ENCODE data around the gene SIGLEC15.
A peak's percentile ranks its signal among the peaks of the same experiment; 100 is the strongest.
"Not testable (repeated sequence)": the region's sequence is repeated elsewhere in the genome, so short reads cannot be mapped to it uniquely, and the experiment has no call there.

The SIGLEC15 gene

DNA sequence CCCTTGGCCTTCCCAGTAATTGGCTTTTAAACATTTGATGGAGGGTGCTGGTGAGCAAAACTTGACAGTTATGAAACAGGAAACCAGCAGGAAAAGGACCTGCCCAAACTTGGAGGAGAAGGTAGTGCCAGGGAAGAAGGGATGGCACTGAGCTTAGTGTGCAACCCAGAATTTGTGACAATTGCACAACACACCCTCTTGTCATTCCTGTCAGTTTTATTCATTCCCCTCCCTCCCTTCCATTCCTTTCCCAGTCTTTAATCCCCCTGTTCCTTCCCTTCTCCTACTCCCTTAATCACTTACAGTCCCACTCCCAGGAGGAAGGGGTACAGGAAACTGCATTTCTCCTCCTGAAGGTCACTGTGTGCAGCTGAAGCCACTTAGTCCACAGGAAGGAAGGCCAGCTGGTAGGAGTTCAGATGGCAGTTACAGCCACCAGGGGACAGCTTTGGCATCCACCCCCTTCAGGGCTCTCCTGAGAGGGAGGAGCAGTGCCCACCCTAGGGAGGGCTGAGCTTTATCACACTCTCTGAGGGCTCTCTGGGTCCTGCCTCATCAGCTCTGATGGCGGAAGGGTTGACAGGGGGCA lies 24.0 kb upstream of the SIGLEC15 start:
- TF ChIP-seq, protein P1, sequence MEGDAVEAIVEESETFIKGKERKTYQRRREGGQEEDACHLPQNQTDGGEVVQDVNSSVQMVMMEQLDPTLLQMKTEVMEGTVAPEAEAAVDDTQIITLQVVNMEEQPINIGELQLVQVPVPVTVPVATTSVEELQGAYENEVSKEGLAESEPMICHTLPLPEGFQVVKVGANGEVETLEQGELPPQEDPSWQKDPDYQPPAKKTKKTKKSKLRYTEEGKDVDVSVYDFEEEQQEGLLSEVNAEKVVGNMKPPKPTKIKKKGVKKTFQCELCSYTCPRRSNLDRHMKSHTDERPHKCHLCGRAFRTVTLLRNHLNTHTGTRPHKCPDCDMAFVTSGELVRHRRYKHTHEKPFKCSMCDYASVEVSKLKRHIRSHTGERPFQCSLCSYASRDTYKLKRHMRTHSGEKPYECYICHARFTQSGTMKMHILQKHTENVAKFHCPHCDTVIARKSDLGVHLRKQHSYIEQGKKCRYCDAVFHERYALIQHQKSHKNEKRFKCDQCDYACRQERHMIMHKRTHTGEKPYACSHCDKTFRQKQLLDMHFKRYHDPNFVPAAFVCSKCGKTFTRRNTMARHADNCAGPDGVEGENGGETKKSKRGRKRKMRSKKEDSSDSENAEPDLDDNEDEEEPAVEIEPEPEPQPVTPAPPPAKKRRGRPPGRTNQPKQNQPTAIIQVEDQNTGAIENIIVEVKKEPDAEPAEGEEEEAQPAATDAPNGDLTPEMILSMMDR (conservative IDR thresholded peaks at IDR 0.05; ENCODE audit: low read depth, low read length): peak; percentile 1
- no peak overlapping the region for H3K4me3 ChIP-seq (ENCODE audit: low read length)
- no peak for DNase-seq (ENCODE audit: low read depth)

GRCh38 chr18:45802814-45803492 lies 22.5 kb upstream of the SIGLEC15 start:
- no peak overlapping the region for H3K4me3 ChIP-seq (ENCODE audit: low read length)
- TF ChIP-seq, protein P1 (conservative IDR thresholded peaks at IDR 0.05; ENCODE audit: low read depth, low read length): no peak
- peak; percentile 92 for DNase-seq (ENCODE audit: low read depth)

DNA sequence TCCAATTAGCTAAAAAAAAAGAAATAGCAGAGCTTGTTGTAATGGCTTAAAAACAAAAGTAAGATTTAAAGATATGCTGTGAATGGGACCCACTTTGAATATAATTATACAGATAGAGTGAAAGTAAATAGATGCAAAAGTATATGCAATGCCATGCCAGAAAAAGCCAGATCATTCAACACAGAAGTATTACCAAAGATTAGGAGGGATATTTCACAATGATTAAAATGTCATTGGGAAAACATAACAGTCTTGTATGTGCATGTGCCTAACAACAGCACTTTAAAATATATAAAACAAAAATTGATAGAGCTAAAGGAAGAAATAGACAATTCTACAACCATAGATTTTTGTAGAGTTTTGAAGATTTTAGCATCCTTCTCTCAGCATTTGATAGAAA lies 19.9 kb upstream of the SIGLEC15 start:
- TF ChIP-seq, protein P1 (conservative IDR thresholded peaks at IDR 0.05; ENCODE audit: low read depth, low read length): no peak
- H3K4me3 ChIP-seq (ENCODE audit: low read length): no peak overlapping the region
- DNase-seq (ENCODE audit: low read depth): no peak

GRCh38 chr18:45806226-45806625 lies 19.2 kb upstream of the SIGLEC15 start:
- TF ChIP-seq, protein P1 (conservative IDR thresholded peaks at IDR 0.05; ENCODE audit: low read depth, low read length): no peak
- DNase-seq (ENCODE audit: low read depth): no peak
- H3K4me3 ChIP-seq (ENCODE audit: low read length): no peak overlapping the region

DNA sequence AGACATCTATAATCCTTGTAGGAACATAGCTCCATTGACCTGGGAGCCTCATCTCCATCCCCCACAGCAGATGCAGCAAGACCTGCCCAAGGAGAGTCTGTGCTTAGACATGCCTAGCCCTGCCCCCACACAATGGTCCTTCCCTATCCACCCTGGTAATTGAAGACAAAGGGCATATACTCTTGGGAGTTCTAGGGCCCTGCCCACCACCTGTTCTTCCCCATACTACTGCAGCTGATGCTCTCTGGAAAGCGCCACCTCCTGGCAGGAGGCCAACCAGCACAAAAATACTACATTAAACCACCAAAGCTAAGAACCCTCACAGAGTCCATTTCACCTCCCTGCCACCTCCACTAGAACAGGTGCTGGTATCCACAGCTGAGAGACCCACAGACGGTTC lies 18.3 kb upstream of the SIGLEC15 start:
- not testable (repeated sequence) for H3K4me3 ChIP-seq (ENCODE audit: low read length); DNase-seq (ENCODE audit: low read depth)

- not testable (repeated sequence) for H3K4me3 ChIP-seq (ENCODE audit: low read length); DNase-seq (ENCODE audit: low read depth)
Observed at GRCh38 chr18:45814733-45815132, 10.7 kb upstream of the SIGLEC15 start.

DNA sequence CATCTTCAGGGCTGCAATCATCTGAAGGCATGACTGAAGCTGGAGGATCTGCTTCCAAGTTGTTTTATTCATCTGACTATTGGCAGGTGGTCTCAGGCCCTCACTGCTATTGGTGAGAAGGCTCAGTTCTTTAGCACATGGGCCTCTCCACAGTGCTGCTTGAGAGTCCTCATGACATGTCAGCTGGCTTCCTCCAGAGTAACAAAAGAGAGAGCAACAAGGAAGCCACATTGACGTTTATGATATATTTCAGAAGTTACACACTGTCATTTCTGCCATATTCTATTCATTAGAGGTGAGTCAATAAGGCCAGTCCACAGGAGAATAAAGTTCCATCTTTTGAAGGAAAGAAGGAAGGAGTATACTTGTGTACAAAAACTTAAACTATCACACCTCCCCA lies 7.9 kb upstream of the SIGLEC15 start:
- no peak for DNase-seq (ENCODE audit: low read depth)
- TF ChIP-seq, protein P1 (conservative IDR thresholded peaks at IDR 0.05; ENCODE audit: low read depth, low read length): no peak
- no peak overlapping the region for H3K4me3 ChIP-seq (ENCODE audit: low read length)

- DNase-seq (ENCODE audit: low read depth); H3K4me3 ChIP-seq (ENCODE audit: low read length): not testable (repeated sequence)
Observed at GRCh38 chr18:45818765-45819164, 6.7 kb upstream of the SIGLEC15 start.

Measured in retinal pigment epithelial cell (primary cell).